Measurements from ENCODE around the gene SLC29A4.

DNA sequence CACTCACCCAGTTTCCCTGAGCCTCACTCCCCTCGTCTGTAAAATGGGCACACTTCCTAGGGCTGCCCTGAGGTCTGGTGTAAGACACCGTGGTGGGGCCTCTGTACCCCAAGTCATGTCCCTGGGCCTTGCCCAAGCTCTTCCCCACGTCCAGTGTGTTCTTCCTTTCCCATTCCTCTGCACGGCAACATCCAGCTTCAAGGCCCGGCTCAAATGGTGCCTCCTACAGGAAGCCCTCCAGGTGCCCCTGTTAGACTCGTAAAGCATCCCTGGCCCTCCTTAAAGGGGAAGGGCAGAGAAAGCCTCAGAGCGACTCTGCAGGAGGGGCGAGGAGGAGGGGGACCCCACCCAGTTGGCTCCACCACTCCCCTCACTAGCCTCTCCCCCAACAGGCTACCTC lies 8.6 kb downstream of the SLC29A4 start:
- TF ChIP-seq, protein P1, sequence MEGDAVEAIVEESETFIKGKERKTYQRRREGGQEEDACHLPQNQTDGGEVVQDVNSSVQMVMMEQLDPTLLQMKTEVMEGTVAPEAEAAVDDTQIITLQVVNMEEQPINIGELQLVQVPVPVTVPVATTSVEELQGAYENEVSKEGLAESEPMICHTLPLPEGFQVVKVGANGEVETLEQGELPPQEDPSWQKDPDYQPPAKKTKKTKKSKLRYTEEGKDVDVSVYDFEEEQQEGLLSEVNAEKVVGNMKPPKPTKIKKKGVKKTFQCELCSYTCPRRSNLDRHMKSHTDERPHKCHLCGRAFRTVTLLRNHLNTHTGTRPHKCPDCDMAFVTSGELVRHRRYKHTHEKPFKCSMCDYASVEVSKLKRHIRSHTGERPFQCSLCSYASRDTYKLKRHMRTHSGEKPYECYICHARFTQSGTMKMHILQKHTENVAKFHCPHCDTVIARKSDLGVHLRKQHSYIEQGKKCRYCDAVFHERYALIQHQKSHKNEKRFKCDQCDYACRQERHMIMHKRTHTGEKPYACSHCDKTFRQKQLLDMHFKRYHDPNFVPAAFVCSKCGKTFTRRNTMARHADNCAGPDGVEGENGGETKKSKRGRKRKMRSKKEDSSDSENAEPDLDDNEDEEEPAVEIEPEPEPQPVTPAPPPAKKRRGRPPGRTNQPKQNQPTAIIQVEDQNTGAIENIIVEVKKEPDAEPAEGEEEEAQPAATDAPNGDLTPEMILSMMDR (IDR thresholded peaks at IDR 0.05): no peak
- no peak for TF ChIP-seq POLR2A (IDR thresholded peaks at IDR 0.05)

Measured in adrenal gland (tissue), 5 donors.